ENCODE measurements around the gene YARS1.

YARS1 gene

GRCh38 chr1:32741413-32742198, 75.6 kb downstream of the YARS1 start:
- no peak for DNase-seq

GRCh38 chr1:32741059-32741412, 76.1 kb downstream of the YARS1 start:
- DNase-seq = no peak

- DNase-seq = no peak
Measured at GRCh38 chr1:32736812-32737791, 80.1 kb downstream of the YARS1 start.

- DNase-seq = no peak
Measured at GRCh38 chr1:32733582-32734321, 83.4 kb downstream of the YARS1 start.

GRCh38 chr1:32729254-32730046, 87.7 kb downstream of the YARS1 start:
- no peak for DNase-seq

- DNase-seq = no peak
Measured at GRCh38 chr1:32728413-32729077, 88.6 kb downstream of the YARS1 start.

- no peak for DNase-seq
Measured at GRCh38 chr1:32727876-32728275, 89.3 kb downstream of the YARS1 start.

- DNase-seq = no peak
Measured at GRCh38 chr1:32725615-32725982, 91.6 kb downstream of the YARS1 start.
